ENCODE data around the gene PI16. TPM values are rescaled to one million over a fixed set of nuclear protein-coding genes. Genes with fewer than 3 reads are reported as not detected.

Gene PI16
- total RNA-seq, 2 donors from 2014 or later = 7.9 to 18.0 TPM

DNA sequence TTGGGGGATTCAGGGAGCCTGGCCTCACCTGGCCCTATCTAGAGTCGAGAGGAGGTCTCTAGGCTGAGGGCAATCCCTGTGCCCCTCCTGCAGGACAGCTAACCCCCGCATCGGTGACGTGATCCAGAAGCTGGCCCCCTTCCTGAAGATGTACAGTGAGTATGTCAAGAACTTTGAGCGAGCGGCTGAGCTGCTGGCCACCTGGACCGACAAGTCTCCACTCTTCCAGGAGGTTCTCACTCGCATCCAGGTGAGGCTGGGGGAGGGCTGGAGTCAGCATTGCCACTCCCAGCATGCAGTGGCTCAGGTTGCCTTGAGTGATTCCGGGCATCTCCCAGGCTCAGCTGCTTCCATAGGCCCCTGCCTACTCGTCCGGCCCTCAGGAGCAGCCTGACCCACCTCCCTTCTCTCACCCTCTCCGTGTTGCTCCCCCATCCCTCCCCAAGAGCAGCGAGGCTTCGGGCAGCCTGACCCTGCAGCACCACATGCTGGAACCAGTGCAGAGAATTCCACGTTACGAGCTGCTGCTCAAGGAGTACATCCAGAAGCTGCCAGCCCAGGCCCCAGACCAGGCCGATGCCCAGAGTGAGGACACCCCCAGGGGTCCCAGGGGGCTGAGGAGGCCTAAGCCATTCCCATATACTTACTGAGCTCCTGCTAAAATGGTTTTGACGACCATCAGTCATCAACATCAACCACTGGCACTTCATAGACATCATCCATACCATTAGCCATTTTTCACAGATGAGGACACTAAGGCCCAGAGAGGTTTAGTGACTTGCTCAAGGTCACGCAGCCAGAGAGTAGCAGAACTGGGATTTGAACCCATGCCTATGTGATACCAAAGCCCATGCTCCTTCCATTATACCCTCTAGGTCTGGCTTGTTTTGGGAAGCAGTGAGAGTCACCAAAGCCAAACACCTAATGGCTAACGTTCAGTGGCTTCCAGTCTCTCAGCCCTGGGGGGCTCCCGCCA, 59.3 kb downstream of the PI16 start:
- intact Hi-C loops (cut with DNase I) = loop anchor here (10.0 kb wide), 1 partner anchor 129 kb away; the partner anchor contains the start of gene C6orf89
- WGBS = 82% methylated on average over 13 of the region's 21 CpGs
- DNase-seq (ENCODE audit: low spot score) = no peak
- Histone ChIP-seq H3K27ac (no peak overlapping the region), H3K4me1 (replicated peaks) (peaks cover under 1% of the 10 kb centered on the region), H3K36me3 (no peaks in the 10 kb centered on the region), H3K9me3 (no peaks in the 10 kb centered on the region), H3K27me3 (replicated peaks; ENCODE audit: insufficient read depth) (no peaks in the 10 kb centered on the region), H3K4me3 (no peak overlapping the region)
- no peak for TF ChIP-seq POLR2A (IDR thresholded peaks at IDR 0.05)
- no peak for TF ChIP-seq POLR2AphosphoS5 (IDR thresholded peaks at IDR 0.05)
- TF ChIP-seq, protein P1, sequence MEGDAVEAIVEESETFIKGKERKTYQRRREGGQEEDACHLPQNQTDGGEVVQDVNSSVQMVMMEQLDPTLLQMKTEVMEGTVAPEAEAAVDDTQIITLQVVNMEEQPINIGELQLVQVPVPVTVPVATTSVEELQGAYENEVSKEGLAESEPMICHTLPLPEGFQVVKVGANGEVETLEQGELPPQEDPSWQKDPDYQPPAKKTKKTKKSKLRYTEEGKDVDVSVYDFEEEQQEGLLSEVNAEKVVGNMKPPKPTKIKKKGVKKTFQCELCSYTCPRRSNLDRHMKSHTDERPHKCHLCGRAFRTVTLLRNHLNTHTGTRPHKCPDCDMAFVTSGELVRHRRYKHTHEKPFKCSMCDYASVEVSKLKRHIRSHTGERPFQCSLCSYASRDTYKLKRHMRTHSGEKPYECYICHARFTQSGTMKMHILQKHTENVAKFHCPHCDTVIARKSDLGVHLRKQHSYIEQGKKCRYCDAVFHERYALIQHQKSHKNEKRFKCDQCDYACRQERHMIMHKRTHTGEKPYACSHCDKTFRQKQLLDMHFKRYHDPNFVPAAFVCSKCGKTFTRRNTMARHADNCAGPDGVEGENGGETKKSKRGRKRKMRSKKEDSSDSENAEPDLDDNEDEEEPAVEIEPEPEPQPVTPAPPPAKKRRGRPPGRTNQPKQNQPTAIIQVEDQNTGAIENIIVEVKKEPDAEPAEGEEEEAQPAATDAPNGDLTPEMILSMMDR (IDR thresholded peaks at IDR 0.05) = no peak

Other genes starting within 250 kb of the PI16 start
- 10 to 100 TPM in 1 of 2 donors, 1 to 10 TPM in 1; 3.9 to 64.5 TPM for gene CPNE5, start 115.3 kb upstream of the PI16 start, total RNA-seq
- 10 to 100 TPM; 18.7 to 35.9 TPM for gene PPIL1, start 79.9 kb upstream of the PI16 start, total RNA-seq
- gene C6orf89, start 68.8 kb upstream of the PI16 start, total RNA-seq = 10 to 100 TPM; 54.9 to 96.9 TPM
- gene MTCH1, start 31.5 kb downstream of the PI16 start, total RNA-seq = 100 to 1,000 TPM; 269 to 367 TPM
- 10 to 100 TPM in 1 of 2 donors, 1 to 10 TPM in 1; 3.4 to 17.9 TPM for gene FGD2, start 50.9 kb downstream of the PI16 start, total RNA-seq
- 10 to 100 TPM in 1 of 2 donors, 1 to 10 TPM in 1; 4.8 to 35.3 TPM for gene PIM1, start 215.4 kb downstream of the PI16 start, total RNA-seq